ENCODE measurements around the gene PMVK.

DNA sequence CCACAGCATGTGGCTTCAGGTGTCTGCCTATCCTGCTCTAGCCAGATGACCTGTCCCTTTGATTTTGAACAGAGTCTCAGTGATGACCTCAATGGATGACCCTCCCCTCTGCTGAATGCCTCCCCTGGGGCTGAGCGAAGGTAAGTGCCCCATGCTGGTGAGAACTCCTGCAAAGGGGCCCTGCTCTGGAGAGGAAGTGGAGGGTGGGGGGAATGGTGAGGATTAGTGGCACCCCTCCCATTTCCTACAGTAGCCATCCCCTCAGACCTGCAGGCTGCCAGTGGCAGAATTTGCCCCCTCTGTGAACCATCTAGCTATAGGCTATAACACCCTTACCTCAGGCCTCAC lies 3.7 kb upstream of the PMVK start:
- no peak for TF ChIP-seq CTCF (conservative IDR thresholded peaks at IDR 0.05 in 1 of 2, IDR thresholded peaks at IDR 0.05 in 1 of 2; ENCODE audit: low read depth in 1 of 2, low read length in 2 of 2)
- no peak for TF ChIP-seq EZH2 (IDR thresholded peaks at IDR 0.05; ENCODE audit: low read length, missing control alignments)
